Measurements from ENCODE around the gene PGGT1B.

DNA sequence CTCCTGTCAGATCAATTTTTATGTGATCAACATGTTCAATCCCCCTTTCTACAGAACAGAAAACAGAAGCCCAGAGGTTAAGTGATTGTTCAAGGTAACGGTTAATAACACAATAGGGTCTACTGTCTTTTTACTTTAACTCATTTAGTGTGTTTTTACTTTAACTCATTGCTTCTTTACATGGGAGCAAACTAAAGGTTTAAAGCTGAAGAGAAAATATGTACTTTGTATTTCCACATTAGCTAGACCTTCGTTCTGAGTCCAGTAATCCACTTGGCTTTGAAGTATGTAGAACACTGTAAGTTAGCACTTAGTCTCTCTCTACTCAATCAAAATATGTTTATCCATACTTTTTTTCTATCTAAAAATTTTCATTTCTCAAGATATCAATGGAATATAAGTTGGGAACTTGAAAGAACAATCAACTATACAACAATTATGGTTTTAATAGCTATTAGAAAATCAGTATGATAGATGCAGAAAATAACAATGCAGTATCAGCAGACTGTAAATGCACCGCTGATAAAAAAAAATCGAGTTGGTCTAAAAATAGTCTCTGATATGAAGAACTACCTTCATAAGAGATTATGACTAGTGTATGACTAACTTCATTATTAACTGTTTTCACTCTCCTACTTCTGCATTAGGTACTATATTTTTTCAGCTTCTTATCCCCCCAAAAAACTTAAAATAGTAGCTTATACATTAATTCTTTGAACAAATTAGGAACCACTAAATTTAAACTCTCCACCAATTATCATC is 20.6 kb downstream of the PGGT1B start:
- TF ChIP-seq FOXM1 (IDR thresholded peaks at IDR 0.05; ENCODE audit: borderline replicate concordance), result no peak
- TF ChIP-seq TARDBP (IDR thresholded peaks at IDR 0.05), result no peak
- no peak for TF ChIP-seq SP1 (IDR thresholded peaks at IDR 0.05)
- TF ChIP-seq BHLHE40 (IDR thresholded peaks at IDR 0.05; ENCODE audit: borderline replicate concordance), result no peak

Data from HEK293T (cell line).